ENCODE measurements around the gene SREK1. TPM values are rescaled to one million over a fixed set of nuclear protein-coding genes. Genes with fewer than 3 reads are reported as not detected.
"Not testable (repeated sequence)": the region's sequence is repeated elsewhere in the genome, so short reads cannot be mapped to it uniquely, and the experiment has no call there.

SREK1 gene
- total RNA-seq, 1 donor from 2014 or later: 122 TPM

DNA sequence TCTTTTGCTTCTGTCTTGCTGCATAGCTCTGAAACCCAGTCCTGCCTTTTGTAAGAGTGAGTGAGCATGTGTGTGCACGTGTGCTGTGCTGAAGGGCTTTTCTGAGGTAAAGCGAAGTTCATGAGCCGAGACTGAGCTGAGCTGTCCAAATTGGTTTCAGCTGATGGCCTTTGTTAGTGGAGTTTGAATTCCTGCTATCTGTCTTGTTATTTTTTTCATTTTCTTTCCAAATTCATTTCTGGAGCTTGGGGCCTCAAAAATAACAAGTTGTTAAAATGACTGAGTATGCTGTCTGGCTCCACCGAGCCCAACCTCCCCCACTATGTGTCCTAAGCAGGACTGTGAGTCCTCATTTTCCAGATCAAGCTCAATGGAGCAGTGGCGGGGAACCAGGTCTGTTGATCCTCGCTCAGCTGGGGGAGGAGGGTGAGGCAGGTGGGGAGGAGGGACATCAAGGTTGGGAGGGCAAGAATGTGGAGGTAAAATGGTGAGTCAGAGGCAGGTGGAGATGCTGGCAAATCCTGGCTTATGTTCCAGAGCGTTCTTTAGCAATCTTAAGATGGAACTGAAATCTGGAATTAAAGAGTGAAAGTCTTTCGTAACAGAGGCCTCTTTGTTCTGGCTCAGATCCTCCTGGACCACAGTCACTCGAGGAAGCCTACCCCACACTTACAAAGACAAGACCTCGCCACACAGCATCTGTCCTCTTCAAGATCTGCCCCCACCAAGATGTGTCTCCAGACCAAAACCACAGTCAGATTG is 63.9 kb downstream of the SREK1 start:
- no peak overlapping the region for H3K4me3 Mint-ChIP-seq (ENCODE audit: low read depth)

DNA sequence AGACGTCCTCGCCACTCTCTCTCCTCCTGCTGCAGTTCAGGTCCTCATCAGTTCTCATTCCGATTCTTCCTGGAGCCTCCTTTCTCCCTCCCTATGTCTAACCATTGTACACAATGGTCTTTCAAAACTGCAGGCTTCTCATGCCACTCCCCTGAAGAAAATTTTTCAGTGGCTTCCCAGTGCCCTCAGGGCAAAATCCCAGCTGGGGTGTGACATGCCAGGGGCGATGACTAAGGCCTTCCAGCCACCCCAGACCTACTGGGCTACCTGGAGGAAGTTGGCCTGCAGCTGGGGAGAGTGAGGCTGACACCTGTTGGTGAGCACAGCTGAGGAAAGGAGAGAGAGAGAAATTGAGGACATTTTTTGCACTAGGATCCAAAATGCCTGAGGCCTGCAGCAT is 65.2 kb downstream of the SREK1 start:
- no peaks in the 10 kb centered on the region for H3K27me3 Mint-ChIP-seq
- H3K27ac Mint-ChIP-seq: no peak overlapping the region
- no peak overlapping the region for H3K4me3 Mint-ChIP-seq (ENCODE audit: low read depth)
- TF ChIP-seq, protein P1, sequence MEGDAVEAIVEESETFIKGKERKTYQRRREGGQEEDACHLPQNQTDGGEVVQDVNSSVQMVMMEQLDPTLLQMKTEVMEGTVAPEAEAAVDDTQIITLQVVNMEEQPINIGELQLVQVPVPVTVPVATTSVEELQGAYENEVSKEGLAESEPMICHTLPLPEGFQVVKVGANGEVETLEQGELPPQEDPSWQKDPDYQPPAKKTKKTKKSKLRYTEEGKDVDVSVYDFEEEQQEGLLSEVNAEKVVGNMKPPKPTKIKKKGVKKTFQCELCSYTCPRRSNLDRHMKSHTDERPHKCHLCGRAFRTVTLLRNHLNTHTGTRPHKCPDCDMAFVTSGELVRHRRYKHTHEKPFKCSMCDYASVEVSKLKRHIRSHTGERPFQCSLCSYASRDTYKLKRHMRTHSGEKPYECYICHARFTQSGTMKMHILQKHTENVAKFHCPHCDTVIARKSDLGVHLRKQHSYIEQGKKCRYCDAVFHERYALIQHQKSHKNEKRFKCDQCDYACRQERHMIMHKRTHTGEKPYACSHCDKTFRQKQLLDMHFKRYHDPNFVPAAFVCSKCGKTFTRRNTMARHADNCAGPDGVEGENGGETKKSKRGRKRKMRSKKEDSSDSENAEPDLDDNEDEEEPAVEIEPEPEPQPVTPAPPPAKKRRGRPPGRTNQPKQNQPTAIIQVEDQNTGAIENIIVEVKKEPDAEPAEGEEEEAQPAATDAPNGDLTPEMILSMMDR (IDR thresholded peaks at IDR 0.05; ENCODE audit: unreplicated experiment): no peak
- no peaks in the 10 kb centered on the region for H3K36me3 Mint-ChIP-seq (ENCODE audit: insufficient read depth)
- no peaks in the 10 kb centered on the region for H3K4me1 Mint-ChIP-seq (ENCODE audit: low read depth)
- DNase-seq (ENCODE audit: low spot score, unreplicated experiment): no peak
- no peaks in the 10 kb centered on the region for H3K9me3 Mint-ChIP-seq (ENCODE audit: low read depth)

More for the DNA sequence above, 63.9 kb downstream of the SREK1 start:
- Mint-ChIP-seq H3K4me1 (ENCODE audit: low read depth) (no peaks in the 10 kb centered on the region), H3K9me3 (ENCODE audit: low read depth) (no peaks in the 10 kb centered on the region), H3K27ac (no peak overlapping the region), H3K36me3 (ENCODE audit: insufficient read depth) (no peaks in the 10 kb centered on the region), H3K27me3 (no peaks in the 10 kb centered on the region)
- DNase-seq (ENCODE audit: low spot score, unreplicated experiment): no peak
- TF ChIP-seq, protein P1 (IDR thresholded peaks at IDR 0.05; ENCODE audit: unreplicated experiment): no peak

DNA sequence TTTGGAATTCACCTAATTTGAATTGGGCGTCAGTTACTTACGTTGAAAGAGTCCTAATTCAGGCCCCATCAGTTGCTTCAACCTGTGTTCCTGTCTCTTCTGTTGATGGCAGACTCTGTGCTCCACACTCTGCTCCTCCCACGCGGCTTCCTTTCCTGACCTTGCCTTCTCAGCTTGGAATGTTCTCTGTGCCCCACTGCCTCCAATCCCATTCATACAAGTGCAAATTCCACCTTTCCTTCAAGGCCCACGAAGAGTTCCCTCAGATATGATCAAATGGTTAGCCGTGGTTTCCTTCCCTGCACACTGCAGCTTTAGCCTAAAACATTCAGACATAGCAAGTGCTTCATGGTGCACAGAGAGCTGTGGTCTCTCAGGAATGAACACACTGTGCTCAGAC is 65.7 kb downstream of the SREK1 start:
- no peak for DNase-seq (ENCODE audit: low spot score, unreplicated experiment)
- Mint-ChIP-seq H3K4me1 (ENCODE audit: low read depth) (no peaks in the 10 kb centered on the region), H3K9me3 (ENCODE audit: low read depth) (no peaks in the 10 kb centered on the region), H3K4me3 (ENCODE audit: low read depth) (no peak overlapping the region), H3K36me3 (ENCODE audit: insufficient read depth) (no peaks in the 10 kb centered on the region), H3K27ac (no peak overlapping the region), H3K27me3 (no peaks in the 10 kb centered on the region)
- TF ChIP-seq, protein P1 (IDR thresholded peaks at IDR 0.05; ENCODE audit: unreplicated experiment): no peak

DNA sequence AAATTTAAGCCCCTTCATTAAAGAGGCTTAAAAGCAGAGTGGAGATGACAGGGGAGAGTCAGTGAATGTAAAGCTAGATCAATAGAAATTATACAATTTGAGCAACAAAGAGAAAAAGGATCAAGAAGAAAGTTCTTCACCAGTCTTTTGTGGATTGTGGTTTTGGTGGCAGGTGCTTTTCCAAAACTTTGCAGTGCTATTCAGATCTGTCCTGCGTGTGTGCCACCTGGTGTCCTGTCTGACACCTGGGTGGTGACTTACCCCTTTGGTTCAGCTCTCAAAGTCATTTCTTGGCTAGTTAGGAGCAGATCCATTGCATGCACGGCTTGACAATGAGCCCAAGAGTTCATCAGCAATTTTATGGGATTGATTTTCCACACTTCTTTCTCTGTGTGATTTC is 69.4 kb downstream of the SREK1 start:
- Mint-ChIP-seq H3K4me3 (ENCODE audit: low read depth) (no peak overlapping the region), H3K9me3 (ENCODE audit: low read depth) (peaks cover 4% of the 10 kb centered on the region), H3K27me3 (no peaks in the 10 kb centered on the region), H3K4me1 (ENCODE audit: low read depth) (no peaks in the 10 kb centered on the region), H3K27ac (no peak overlapping the region), H3K36me3 (ENCODE audit: insufficient read depth) (no peaks in the 10 kb centered on the region)
- TF ChIP-seq, protein P1 (IDR thresholded peaks at IDR 0.05; ENCODE audit: unreplicated experiment): no peak
- no peak for DNase-seq (ENCODE audit: low spot score, unreplicated experiment)

DNA sequence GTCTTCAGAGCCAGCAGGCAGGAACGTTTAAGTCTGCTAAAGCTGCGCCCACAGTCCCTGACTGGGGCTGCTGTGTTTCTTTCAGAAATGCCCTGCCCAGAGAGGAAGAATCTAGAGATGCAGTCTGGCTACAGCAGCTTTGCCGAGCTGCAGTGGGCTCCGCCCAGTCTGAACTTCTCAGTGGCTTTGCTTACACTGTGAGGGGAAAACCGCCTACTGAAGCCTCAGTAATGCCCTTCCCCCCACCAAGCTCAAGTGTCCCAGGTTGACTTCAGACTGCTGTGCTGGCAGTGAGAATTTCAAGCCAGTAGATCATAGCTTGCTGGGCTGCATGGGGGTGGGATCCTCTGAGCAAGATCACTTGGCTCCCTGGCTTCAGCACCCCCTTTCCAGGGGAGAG is 78.4 kb downstream of the SREK1 start:
- no peak overlapping the region for H3K27ac Mint-ChIP-seq
- peaks cover 10% of the 10 kb centered on the region for H3K9me3 Mint-ChIP-seq (ENCODE audit: low read depth)
- H3K4me3 Mint-ChIP-seq (ENCODE audit: low read depth): no peak overlapping the region
- H3K27me3 Mint-ChIP-seq: no peaks in the 10 kb centered on the region
- TF ChIP-seq, protein P1 (IDR thresholded peaks at IDR 0.05; ENCODE audit: unreplicated experiment): no peak
- DNase-seq (ENCODE audit: low spot score, unreplicated experiment): no peak
- no peaks in the 10 kb centered on the region for H3K36me3 Mint-ChIP-seq (ENCODE audit: insufficient read depth)
- H3K4me1 Mint-ChIP-seq (ENCODE audit: low read depth): no peaks in the 10 kb centered on the region

DNA sequence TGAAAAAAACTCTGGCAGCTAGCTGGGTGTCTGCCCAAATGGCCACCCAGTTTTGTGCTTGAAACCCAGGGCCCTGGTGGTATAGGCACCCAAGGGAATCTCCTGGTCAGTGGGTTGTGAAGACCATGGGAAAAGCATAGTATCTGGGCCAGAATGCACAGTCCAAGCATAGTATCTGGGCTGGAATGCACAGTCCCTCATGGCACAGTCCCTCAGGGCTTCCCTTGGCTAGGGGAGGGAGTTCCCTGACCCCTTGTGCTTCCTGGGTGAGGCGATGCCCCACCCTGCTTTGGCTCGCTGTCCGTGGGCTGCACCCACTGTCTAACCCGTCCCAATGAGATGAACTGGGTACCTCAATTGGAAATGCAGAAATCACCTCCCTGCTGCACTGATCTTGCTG is 78.8 kb downstream of the SREK1 start:
- H3K27ac Mint-ChIP-seq; H3K9me3 Mint-ChIP-seq (ENCODE audit: low read depth); H3K4me3 Mint-ChIP-seq (ENCODE audit: low read depth); H3K27me3 Mint-ChIP-seq; DNase-seq (ENCODE audit: low spot score, unreplicated experiment); H3K36me3 Mint-ChIP-seq (ENCODE audit: insufficient read depth); H3K4me1 Mint-ChIP-seq (ENCODE audit: low read depth): not testable (repeated sequence)
